GM19238 (cell line): ENCODE data around the gene LARP1.
"Not testable (repeated sequence)": the region's sequence is repeated elsewhere in the genome, so short reads cannot be mapped to it uniquely, and the experiment has no call there.

Experiments
- DNase-seq: peaks from one replicate; pipeline ENCODE4 v3.0.0; 2011; ENCODE audit warnings: low spot score; ENCODE audit not compliant: insufficient read length

LARP1 gene

DNA sequence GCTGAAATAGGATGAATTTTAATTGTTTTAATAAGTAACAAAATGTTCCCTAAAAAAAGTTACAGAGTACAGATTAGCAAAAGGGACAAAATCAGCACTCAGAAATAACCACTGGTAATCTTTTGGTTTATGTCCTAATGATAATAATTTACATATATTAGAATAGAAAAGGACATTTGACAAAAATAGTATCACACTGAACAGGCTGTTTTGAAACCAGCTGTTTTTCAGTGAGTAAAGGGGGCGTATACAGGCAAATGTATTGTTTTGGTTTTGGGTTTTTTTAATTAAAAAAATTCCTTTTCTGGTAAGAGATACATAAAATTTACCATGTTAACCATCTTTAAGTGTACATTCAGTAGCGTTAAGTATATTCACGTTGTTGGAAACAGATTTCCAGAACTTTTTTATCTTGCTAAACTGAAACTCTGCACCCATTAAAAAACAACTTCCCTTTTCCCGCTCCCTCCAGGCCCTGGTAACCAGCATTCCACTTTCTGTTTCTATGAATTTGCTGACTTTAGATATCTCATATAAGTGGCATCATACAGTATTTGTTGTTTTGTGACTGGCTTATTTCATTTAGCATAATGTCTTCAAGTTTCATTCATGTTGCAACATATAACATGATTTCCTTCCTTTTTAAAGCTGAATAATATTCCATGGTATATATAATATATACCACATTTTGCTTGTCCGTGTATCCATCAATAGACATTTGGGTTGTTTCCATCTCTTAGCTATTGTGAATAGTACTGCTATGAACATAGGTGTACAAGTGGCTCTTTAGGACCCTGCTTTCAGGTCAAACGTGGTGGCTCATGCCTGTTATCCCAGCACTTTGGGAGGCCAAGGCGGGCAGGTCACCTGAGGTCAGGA lies 20.6 kb upstream of the LARP1 start:
- DNase-seq = no peak

DNA sequence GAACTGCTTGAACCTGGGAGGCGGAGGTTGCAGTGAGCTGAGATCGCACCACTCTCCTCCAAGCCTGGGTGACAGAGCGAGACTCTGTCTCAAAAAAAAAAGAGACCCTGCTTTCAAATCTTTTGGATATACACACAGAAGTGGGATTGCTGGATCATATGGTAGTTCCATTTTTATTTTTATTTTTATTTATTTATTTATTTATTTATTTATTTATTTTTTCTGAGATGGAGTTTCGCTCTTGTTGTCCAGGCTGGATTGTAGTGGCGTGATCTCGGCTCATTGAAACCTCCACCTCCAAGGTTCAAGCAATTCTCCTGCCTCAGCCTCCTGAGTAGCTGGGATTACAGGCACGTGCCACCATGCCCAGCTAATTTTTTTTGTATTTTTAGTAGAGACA lies 19.8 kb upstream of the LARP1 start:
- DNase-seq = not testable (repeated sequence)

DNA sequence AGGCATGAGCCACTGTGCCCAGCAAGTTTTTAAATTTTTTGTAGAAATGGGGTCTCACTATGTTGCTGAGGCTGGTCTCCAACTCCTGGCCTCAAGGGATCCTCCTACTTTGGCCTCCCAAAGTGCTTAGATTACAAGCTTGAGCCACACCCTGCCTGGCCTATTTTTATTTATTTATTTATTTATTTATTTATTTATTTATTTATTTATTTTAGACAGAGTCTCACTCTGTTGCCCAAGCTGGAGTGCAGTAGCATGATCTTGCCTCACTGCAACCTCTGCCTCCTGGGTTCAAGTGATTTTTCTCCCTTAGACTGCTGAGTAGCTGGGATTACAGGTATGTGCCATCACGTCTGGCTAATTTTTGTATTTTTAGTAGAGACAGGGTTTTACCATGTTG lies 18.8 kb upstream of the LARP1 start:
- DNase-seq = not testable (repeated sequence)

DNA sequence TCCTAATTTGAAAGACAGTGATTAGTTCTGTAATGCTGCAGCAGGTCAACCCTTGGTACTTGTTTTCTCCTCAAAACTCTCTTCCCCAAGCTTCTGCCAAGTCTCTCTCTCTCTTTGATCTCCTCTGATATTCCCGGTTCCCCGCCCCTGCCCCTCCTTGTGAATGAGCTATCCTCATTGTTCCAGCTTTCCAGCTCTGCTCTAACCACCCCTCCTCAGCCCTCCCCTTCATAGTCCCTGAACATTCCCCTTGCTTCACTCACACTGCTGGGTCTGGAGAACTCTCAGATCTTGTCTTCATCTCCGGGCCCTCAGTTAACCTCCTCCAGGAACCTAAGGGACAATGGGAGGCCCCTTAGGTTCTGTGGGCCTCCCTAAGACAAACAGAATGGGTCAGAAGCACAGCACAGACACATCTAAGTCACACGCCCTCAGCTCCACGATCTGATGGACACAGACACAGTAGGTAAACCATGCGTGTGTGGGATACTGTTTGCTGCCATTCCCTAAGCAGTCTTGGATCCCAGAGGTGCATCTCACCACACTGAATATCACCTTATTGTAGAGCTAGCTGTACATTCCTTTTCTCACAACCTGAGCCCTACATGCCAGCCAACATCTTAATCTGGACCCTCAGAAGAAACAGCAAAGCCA lies 17.4 kb upstream of the LARP1 start:
- no peak for DNase-seq

DNA sequence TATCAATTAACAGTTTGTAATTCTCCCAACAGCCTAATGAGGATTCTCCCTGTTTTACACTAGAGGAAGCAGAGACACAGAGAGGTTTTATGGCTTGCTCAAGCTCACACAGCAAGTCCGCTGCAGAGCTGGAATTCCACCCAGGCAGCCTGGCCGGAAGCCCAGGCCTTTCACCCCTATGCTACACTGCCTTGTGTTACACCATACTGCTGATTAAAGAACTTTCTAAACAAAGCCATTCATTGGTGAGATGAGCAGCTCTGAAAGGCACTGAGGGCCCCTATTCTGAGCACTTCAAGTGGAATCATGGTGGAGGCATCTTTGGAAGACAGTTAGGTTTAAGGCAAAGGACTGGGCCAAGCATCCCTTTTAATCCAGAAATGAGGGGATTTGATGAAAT lies 14.7 kb upstream of the LARP1 start:
- no peak for DNase-seq

DNA sequence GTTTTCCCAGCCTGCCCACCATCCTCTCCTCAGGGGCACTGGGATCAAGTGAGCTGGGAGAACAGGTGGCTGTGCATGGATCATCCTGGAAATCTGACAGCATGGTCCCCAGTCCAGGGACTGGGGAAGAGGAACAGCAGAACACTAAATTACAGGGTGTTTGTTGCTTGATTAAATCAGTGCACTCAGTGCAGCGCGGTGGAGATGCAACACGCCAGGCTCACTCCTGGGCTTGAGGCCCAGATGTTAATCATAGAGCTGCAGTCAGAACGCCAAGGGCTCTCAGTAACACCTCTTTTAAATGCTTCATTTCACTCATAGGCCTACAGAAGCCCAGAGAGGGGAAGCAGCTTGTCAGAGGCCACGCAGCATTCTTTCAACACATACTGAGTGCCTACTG lies 14.2 kb upstream of the LARP1 start:
- no peak for DNase-seq

DNA sequence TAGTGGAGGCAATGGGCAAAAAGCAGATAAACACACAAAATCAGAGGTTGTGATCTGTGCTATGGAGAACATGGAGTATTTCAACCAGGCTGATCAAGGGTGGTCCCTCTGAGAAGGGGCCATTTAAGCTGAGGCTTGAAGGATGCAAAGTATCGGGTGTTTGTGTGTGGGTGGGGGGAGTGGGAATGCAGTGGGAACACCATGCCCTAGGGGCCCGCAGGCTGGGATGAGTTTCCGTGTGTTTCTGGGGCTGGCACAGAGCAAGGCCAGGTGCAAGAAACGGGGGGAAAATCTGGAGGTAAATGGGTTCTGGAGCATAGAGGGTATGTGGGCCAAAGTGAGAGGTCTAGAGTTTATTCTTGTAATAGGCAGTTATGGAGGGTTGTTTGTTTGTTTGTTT lies 13.8 kb upstream of the LARP1 start:
- DNase-seq = no peak

DNA sequence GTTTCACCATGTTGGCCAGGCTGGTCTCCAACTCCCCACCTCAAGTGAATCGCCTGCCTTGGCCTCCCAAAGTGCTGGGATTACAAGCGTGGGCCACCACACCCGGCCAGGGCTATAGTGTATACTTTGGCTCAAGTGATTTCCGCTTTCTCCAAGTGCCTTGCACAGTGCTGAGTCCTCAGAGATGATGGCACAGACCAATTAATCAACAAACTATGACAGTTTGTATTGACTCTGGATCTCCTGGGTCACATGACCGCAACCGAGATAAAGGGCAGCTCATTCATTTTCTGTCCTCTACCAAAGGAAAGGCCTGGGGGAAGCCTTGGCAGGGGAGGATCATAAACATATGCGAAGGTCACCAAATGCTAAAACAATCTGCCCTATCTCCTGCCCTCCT lies 11.4 kb upstream of the LARP1 start:
- DNase-seq = no peak

DNA sequence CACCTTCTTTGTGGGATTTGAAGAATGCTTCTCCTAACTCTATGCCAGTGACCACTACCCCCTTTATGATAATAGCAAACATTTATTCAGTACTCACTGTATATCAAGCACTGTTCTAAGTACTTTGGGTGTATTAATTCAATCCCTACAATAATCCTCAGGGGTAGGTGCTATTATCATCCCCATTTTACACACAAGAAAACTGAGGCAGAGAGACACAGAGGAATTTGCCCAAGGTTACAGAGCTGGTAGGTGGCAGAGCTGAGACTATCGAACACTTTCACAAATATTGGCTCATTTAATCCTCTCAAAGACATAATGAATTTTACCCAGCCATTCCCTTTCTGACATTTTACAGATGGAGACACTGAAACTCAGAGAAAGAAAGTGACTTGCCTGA lies 9.8 kb upstream of the LARP1 start:
- no peak for DNase-seq

DNA sequence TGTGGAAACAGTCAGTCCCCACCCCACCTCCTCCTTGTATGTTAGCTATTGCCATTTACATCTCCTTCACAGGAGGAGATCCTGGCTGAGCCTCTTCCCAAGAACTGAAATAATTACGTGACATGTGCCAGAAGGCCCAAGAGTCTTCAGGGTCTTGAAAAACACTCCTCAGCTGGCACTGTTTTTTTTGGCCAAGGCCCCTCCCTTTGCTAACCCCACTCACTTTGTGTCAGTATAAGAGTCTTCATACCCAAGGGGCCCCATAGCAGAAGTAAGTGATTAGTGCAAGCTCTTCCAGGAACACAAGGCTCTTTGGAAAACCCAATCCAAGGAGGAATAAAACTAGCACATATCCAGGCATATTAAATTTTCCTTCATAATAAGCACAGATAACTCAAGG lies 5.7 kb upstream of the LARP1 start:
- no peak for DNase-seq

DNA sequence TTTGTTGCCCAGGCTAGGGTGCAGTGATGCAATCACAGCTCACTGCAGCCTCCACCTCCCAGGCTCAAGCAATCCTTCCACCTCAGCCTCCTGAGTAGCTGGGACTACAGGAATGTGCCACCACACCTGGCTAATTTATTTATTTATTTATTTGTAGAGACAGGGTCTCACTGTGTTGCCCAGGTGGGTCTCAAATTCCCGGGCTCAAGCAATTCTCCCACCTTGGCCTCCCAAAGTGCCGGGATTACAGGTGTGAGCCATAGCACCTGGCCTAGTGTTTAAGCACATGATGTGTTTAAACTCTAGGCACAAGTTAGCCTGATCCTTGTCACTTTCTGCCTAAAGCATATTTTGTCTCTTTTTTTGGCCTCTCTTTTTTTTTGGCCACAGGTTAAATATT lies 4.5 kb upstream of the LARP1 start:
- not testable (repeated sequence) for DNase-seq

DNA sequence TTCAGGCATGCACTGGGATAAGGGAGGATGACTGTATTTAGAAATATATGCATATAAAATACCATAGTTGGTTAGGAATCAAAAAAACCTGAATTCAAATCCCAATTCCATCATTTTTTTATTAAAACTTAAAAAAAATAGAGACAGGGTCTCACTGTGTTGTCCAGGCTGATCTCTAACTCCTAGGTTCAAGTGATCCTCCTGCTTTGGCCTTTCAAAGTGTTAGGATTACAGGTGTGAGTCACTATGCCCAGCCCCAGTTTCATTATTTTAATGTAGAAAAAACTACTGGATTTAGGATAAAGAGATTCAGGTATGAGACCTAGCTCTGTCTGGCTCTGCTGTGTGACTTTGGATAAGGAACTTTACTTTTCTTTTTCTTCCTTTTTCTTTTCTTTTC lies 3.3 kb upstream of the LARP1 start:
- DNase-seq = no peak

DNA sequence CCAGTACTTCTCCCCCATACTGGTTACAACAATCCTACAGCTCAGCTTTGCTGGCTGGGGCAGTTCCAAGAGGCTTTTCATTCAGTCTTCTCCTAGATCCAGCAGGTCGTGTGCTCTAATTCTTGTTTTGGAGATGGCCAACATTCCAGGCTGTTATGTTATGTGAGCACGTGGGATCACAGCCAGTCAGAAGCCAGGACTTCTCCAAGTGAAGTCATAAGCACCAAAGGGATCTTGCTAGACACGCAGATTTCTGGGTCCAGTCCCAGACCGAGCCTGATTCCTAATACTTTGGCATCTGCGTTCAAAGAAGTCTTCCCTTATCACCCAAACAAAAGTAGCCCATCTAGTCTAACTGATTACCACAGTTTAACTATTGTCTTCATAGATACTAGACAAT lies 1.4 kb upstream of the LARP1 start:
- no peak for DNase-seq

DNA sequence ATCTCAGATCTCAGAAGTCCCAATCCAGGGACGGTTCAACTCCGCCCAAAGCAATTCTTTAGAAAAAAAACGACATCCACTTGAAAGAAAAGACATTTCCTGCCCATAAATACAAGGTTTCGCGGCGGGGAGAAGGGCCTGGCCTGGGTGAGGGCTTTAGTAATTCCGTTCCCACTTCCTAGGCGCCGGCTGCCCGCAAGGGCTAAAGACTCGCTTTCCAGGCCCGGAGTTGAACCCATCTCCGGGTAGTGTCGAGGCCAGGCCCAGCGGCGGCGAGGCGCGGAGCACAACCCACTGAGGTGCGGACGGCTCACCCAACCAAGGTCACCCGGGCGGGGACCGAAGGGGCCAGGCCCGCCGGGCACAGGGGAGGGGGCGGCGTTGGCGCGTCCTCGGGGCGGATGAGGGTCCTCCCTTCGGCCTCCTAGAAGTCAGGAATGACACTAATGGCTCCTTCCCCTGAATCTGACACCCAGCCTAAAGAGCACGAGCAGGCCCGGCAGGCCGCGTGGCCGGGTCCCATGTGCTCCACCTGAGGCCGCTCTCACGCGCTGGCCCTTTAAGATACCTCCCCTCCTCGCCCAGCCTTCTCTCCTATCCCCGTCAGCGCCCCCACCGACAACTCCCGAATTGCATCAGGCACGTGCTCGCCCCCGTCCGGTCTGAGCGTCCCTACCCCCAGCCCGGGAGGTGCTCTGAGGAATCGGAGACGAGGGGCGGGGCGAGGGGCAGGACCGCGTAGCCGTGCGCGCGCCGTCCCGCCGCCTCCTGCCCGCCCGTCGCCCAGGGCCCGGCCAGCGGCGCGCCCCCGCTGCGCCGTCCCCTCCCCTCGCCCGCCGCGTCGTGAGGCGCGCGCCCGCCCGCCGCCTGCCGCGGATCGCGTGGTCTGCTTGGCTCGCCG lies 467 bp upstream of the LARP1 start:
- DNase-seq = peak; percentile 98

DNA sequence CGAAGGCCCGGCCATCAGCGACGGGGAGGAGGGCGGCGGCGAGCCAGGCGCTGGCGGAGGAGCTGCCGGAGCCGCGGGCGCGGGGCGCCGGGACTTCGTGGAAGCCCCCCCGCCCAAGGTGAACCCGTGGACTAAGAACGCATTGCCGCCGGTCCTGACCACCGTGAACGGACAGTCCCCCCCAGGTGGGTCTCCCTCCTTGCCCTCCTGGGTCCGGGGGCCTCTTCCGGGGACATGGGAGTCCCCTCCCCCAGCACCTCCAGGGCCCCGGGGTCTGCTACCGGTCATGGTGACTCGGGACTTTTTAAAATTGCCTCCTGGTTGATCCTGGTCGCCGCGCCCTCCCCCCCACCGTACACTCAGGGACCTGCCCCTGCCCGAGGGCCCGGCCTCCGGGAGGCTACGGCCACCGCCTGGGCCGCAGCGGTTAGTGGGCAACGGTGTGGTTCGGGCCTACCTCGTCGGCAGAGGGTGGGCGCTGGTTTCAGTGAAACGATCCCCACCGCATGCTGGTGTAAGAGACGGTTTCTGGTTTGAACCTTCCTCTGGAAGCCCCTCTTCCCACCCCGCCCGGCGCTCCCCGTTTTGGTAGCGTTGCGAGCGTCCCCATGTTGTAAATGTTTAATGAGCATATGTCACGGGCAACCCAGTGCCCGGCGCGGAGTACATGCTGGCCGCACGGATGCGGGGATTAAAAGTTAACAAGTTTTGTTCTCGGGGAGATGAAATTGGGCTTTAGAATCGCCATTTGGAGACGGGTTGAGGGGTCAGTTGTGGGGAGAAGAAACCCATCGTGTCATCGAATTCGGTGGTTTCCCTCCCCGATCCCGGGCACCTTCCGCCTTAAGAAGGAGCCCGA lies 1.1 kb downstream of the LARP1 start:
- DNase-seq = no peak

DNA sequence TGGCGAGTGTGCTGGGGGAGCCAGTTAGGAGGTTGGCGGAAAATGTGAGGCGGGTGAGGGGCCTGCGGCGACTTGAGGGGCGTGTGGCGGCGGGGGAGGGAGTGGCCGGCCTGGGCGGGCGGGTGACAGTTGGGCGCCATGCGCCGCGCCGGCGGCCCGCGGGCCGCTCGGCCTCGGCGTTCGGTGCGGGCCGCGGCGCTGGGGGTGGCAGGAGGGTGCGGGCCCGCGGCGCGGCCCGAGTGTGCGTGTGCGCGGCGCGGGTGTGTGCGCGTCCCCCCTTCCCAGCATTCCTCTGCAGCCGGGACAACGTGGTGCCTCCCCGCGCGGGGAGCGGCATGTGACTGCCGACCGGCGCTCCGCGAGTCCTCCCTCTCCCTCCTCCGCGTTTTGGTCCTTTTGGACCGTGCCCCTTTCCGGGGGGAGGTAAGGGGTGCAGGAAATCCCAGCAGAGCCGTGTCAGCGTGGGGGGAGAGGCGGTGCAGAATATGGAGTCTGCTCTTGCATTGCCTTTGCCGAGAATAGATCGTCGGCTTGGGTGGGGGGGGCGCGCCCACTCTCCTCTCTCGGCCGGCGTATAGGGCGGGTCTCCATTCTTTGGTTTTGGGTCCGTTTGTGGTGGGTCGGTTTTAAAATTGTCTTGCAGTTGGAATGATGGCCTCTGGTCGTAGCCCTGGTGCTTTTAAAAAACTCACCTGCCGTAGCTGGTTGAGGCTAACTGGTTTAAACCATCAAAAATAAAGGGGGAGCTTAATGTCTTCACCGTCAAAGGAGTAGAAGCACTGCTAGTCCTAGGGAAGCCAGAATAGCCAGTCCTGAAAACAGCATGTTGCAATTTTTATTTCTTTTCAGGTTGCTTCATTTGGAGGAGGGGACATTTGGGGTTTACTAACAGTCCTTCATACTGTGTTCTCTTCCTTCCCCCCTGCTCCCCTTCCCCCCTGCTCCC lies 2.0 kb downstream of the LARP1 start:
- peak; percentile 31 for DNase-seq

DNA sequence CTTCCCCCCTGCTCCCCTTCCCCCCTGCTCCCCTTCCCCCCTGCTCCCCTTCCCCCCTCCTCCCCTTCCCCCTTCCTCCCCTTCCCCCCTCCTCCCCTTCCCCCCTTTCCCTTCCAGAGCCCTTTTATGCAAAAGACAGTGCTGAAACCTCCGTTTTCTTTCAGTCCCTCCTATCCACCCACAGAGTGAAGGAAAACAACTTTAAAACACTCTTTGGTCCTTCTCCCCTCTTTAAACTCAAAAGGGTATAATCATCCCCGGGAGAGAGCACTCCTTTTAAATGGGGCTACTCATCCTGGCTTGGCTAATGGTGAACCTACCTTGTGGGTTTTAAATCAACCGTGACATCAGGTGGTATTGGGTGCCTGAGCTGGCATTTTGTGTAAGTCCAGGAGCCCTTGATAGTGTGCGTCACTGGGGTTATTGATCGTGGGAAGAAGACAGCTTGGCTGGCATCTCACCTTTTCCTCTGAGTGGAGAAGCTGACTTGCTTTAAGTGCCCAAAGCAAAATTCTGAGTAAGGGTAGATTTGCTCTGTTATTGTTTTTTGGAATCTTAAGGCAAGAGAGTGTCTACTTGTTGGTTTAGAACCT lies 2.7 kb downstream of the LARP1 start:
- DNase-seq = no peak

DNA sequence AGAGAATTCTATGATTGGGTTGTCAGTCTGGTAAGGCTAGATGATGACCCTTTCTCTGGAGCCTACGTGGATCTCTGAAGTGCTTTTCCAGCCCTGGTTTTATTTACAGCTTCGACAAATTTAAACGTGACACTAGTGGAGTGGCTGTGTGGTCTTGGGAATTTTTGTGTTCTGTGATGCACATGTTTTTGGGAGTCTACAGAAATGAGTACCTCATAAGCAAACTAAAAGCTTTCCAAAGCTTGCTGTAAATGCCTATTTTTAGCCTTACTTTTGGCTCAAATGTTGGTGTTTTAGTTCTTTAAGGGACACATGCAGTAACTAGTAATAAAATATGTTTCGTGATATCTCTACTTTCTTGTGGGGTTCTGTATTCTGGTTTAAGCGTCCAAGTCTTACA lies 3.3 kb downstream of the LARP1 start:
- no peak for DNase-seq

DNA sequence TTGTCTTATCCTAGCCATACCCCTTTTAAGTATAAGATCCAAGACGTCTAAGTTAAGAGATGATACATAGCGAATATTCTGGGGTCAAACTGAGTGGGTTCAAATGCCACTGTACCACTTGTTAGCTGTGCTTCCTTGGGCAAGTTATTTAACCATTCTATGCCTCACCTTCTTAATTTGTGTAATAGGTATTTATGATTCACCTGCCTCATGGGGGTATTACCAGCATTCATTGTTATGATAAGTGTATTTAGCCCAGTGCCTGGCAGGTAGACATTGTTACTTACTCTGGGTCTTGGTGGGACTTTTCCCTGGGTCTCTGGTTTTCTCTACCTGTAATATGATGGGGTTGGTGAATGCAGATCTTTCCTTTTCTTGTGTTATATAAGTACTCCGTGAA lies 3.8 kb downstream of the LARP1 start:
- no peak for DNase-seq

DNA sequence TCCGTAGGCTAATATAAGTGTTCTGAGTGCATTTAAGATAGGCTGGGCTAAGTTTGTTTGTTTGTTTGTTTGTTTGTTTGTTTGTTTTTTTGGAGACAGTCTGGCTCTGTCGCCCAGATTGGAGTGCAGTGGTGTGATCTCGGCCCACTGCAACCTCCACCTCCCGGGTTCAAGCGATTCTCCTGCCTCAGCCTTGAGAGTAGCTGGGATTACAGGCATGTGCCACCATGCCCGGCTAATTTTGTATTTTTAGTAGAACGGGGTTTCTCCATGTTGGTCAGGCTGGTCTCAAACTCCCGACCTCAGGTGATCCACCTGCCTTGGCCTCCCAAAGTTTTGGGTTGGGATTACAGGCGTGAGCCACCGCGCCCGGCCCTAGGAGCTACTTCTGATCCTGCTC lies 4.7 kb downstream of the LARP1 start:
- not testable (repeated sequence) for DNase-seq
